HepG2 (cell line): ENCODE measurements around the gene PKM. TPM values are rescaled to one million over a fixed set of nuclear protein-coding genes. Genes with fewer than 3 reads are reported as not detected.

ENCODE experiments used
- ATAC-seq: fragments of 200-7000 bp; cut with Tn5 transposase; 3 replicates; pipeline ENCODE4 v1.9.1; 2020; ENCODE audit warnings: mild to moderate bottlenecking, moderate library complexity
- BruUV-seq: library from RNA; stranded (reverse); fragments of 400-500 nt; replicated peaks from 2 replicates; lab custom pipeline; 2021; lab: Mats Ljungman, UMichigan
- CTCF ChIA-PET: fragments of 300-600 bp; formaldehyde crosslinking; extraction: SDS; loops from one replicate; lab custom pipeline; 2021; ENCODE audit warnings: low total read pairs, inconsistent platforms, low intra/inter-chr PET ratio; lab: Yijun Ruan, JAX
- POLR2A ChIA-PET: fragments of 350-600 bp; sonication (Branson Sonifier 250); formaldehyde crosslinking; loops from one replicate; lab custom pipeline; 2020; ENCODE audit warnings: antibody characterized with exemption, inconsistent platforms; lab: Yijun Ruan, JAX
- DNase-seq: peaks from one replicate; pipeline ENCODE4 v3.0.0-alpha.2; 2015; ENCODE audit warnings: low spot score
- FAIRE-seq: peaks from 3 replicates; lab custom pipeline; 2011; peaks lifted over from hg19 to GRCh38; lab: Jason Lieb, UNC
- H2AFZ ChIP-seq: one replicate; pipeline ENCODE4 v1.6.1; 2011; ENCODE audit warnings: low read length, inconsistent platforms
- H3K27ac ChIP-seq: fragments of 300-600 bp; 3 replicates; pipeline ENCODE4 v1.8.0; 2011; ENCODE audit warnings: mixed run types, mild to moderate bottlenecking, mixed read lengths, low read length, inconsistent platforms; ENCODE audit not compliant: insufficient read depth; ENCODE audit errors: extremely low read length
- H3K27me3 ChIP-seq, 2 experiments: fragments of 200-600 bp in 1 of 2; 2 replicates in 1 of 2; 3 replicates in 1 of 2; pipeline versions ENCODE4 v1.6.0 to v1.8.0; 2011; ENCODE audit warnings: low read length in 2 of 2, mild to moderate bottlenecking in 2 of 2, moderate library complexity in 2 of 2, inconsistent platforms in 1 of 2; ENCODE audit not compliant: insufficient read depth in 2 of 2, control insufficient read depth in 1 of 2
- H3K36me3 ChIP-seq, 2 experiments: fragments of 200-600 bp in 1 of 2; replicated peaks in 1 of 2; 2 replicates in 1 of 2; 3 replicates in 1 of 2; pipeline versions ENCODE4 v1.5.1 to v1.8.0; 2011; ENCODE audit warnings: low read length in 2 of 2, inconsistent platforms in 1 of 2; ENCODE audit not compliant: insufficient read depth in 2 of 2, control insufficient read depth in 1 of 2
- H3K4me1 ChIP-seq: 2 replicates; pipeline ENCODE4 v1.5.1; 2012; ENCODE audit warnings: low read length, inconsistent platforms; ENCODE audit not compliant: insufficient read depth
- H3K4me2 ChIP-seq: 2 replicates; pipeline ENCODE4 v1.6.0; 2011; ENCODE audit warnings: low read depth, low read length, inconsistent platforms
- H3K4me3 ChIP-seq, 3 experiments: fragments of 200-600 bp in 1 of 3; sonication (generic), shearing (Covaris generic) in 1 of 3; replicated peaks in 1 of 3; 2 replicates each; pipeline ENCODE4 v1.5.1; 2011 to 2016; ENCODE audit warnings: low read length in 3 of 3, inconsistent platforms in 2 of 3, low read depth in 2 of 3, mild to moderate bottlenecking in 2 of 3, control low read depth in 1 of 3, mixed read lengths in 1 of 3; ENCODE audit not compliant: insufficient read depth in 1 of 3
- H3K79me2 ChIP-seq: one replicate; pipeline ENCODE4 v1.6.1; 2011; ENCODE audit warnings: low read length, inconsistent platforms; ENCODE audit not compliant: insufficient read depth
- H3K9ac ChIP-seq: 2 replicates; pipeline ENCODE4 v1.6.0; 2011; ENCODE audit warnings: mild to moderate bottlenecking, low read depth, low read length, inconsistent platforms; ENCODE audit not compliant: insufficient read depth
- H3K9me3 ChIP-seq: 2 replicates; pipeline ENCODE4 v1.5.1; 2012; ENCODE audit warnings: mild to moderate bottlenecking, low read length
- H4K20me1 ChIP-seq: 2 replicates; pipeline ENCODE4 v1.6.0; 2011; ENCODE audit warnings: inconsistent platforms, mild to moderate bottlenecking, low read length, moderate library complexity; ENCODE audit not compliant: insufficient read depth
- KDM5B ChIP-seq: sonication (generic); formaldehyde crosslinking; IDR thresholded peaks from 2 replicates; pipeline ENCODE4 v1.4.0; 2020; ENCODE audit warnings: missing genetic modification reagents, mild to moderate bottlenecking, borderline replicate concordance
- MLX ChIP-seq: IDR thresholded peaks from 2 replicates; pipeline ENCODE4 v1.6.1; 2016
- RCOR2 ChIP-seq: IDR thresholded peaks from 2 replicates; pipeline ENCODE4 v1.6.1; 2016; ENCODE audit warnings: missing biosample characterization, missing genetic modification reagents
- UBTF ChIP-seq: sonication (generic); formaldehyde crosslinking; IDR thresholded peaks from 2 replicates; pipeline ENCODE4 v1.4.0; 2020; ENCODE audit warnings: mild to moderate bottlenecking, missing genetic modification reagents
- ZBTB14 ChIP-seq: sonication (generic); formaldehyde crosslinking; IDR thresholded peaks from 2 replicates; pipeline ENCODE4 v1.4.0; 2020; ENCODE audit warnings: missing genetic modification reagents
- ZFP36L1 ChIP-seq: sonication (generic); formaldehyde crosslinking; IDR thresholded peaks from 2 replicates; pipeline ENCODE4 v1.8.0; 2022; ENCODE audit warnings: mild to moderate bottlenecking, missing genetic modification reagents, moderate library complexity
- ZKSCAN1 ChIP-seq: fragments of 150-350 bp; IDR thresholded peaks from 2 replicates; pipeline ENCODE4 v1.6.1; 2014; ENCODE audit warnings: low read length
- ZMAT3 ChIP-seq: sonication (generic); formaldehyde crosslinking; conservative IDR thresholded peaks from 2 replicates; pipeline ENCODE4 v1.7.0; 2021; ENCODE audit warnings: missing genetic modification reagents
- ZNF138 ChIP-seq: sonication (generic); formaldehyde crosslinking; IDR thresholded peaks from 2 replicates; pipeline ENCODE4 v1.5.0; 2020; ENCODE audit warnings: mild to moderate bottlenecking, low read depth, missing genetic modification reagents
- ZNF616 ChIP-seq: sonication (generic); formaldehyde crosslinking; IDR thresholded peaks from 2 replicates; pipeline ENCODE4 v1.5.0; 2020; ENCODE audit warnings: low read depth, mild to moderate bottlenecking, missing genetic modification reagents
- WGBS: methylation state at CpG from one replicate; pipeline ENCODE4 v1.1.6; 2017; ENCODE audit warnings: low lambda C conversion rate; 5-methylcytosine and 5-hydroxymethylcytosine counted together
- in situ Hi-C: cut with HindIII; loops from 2 replicates; pipeline ENCODE4 v1.10.0; 2017; ENCODE audit warnings: low pct_unique_long_range_greater_than_20kb; ENCODE audit not compliant: extremely low pct_ligation_motif_present
- intact Hi-C: fragments of 100-400 bp; cut with micrococcal nuclease; formaldehyde crosslinking; loops from one replicate; pipeline ENCODE4 v1.10.0; 2022; ENCODE audit not compliant: unreplicated experiment
- polyA plus RNA-seq, 8 experiments: library from polyadenylated mRNA; depleted of rRNA in 3 of 8; stranded (reverse) in 7 of 8; unstranded in 1 of 8; fragments of >200 nt; fragmentation: Illumina TruSeq in 4 of 8; extraction: Trizol in 4 of 8; gene quantifications; 2 replicates each; pipeline versions ENCODE4 v1.2.1 to v1.2.3, GENCODE V29; 2011 to 2016; ENCODE audit warnings: low read depth in 4 of 8, missing spikeins in 1 of 8, mixed read lengths in 1 of 8; ENCODE audit not compliant: insufficient read depth in 1 of 8
- total RNA-seq, 5 experiments: library from RNA; depleted of rRNA; stranded (reverse); fragments of >200 nt; fragmentation: Illumina TruSeq; extraction: Trizol; gene quantifications; 2 replicates each; pipeline ENCODE4 v1.2.3, GENCODE V29; 2016; ENCODE audit warnings: low read depth in 1 of 5

PKM gene
- total and polyA plus RNA-seq, 2 of the 13 experiments (the other 11 are each of a cell fraction or from before 2014, with no cell fraction given), result 488 to 780 TPM

GRCh38 chr15:72173864-72174550, 57.0 kb downstream of the PKM start:
- POLR2A ChIA-PET, result no interaction called here
- no peaks in the 10 kb centered on the region for H4K20me1 ChIP-seq
- ATAC-seq, result no peak
- TF ChIP-seq MLX (no peak), ZNF138 (CRISPR knock-in tag) (no peak), KDM5B (no peak), ZNF616 (no peak), ZFP36L1 (CRISPR knock-in tag) (no peak), ZKSCAN1 (no peak), UBTF (CRISPR knock-in tag) (no peak), ZMAT3 (CRISPR knock-in tag) (no peak), RCOR2 (no peak), ZBTB14 (CRISPR knock-in tag) (no peak)
- no peak overlapping the region for H3K27ac ChIP-seq
- H3K4me2 ChIP-seq, result no peak overlapping the region
- no peak overlapping the region for H3K4me3 ChIP-seq
- FAIRE-seq, result no peak
- in situ Hi-C loops, result no loop called here
- no peak overlapping the region for H2AFZ ChIP-seq
- intact Hi-C loops, result no loop called here
- DNase-seq, result no peak
- 72% methylated on average over 12 of the region's 12 CpGs for WGBS
- H3K27me3 ChIP-seq, result peaks cover 2 to 70% of the 10 kb centered on the region in 2 experiments; a peak in 4 of 5 replicates
- no peaks in the 10 kb centered on the region for H3K9me3 ChIP-seq
- no TSS peak for BruUV-seq
- H3K9ac ChIP-seq, result no peak overlapping the region
- H3K36me3 ChIP-seq, result no peaks in the 10 kb centered on the region
- CTCF ChIA-PET, result no interaction called here
- no peaks in the 10 kb centered on the region for H3K79me2 ChIP-seq
- H3K4me1 ChIP-seq, result peaks cover 17% of the 10 kb centered on the region
